Measurements from ENCODE around the gene DHRS2. TPM values are rescaled to one million over a fixed set of nuclear protein-coding genes. Genes with fewer than 3 reads are reported as not detected.

Gene DHRS2
- total and polyA plus RNA-seq, 2 of the 13 experiments (the other 11 are each of a cell fraction or from before 2014, with no cell fraction given), result 1,621 to 3,021 TPM

DNA sequence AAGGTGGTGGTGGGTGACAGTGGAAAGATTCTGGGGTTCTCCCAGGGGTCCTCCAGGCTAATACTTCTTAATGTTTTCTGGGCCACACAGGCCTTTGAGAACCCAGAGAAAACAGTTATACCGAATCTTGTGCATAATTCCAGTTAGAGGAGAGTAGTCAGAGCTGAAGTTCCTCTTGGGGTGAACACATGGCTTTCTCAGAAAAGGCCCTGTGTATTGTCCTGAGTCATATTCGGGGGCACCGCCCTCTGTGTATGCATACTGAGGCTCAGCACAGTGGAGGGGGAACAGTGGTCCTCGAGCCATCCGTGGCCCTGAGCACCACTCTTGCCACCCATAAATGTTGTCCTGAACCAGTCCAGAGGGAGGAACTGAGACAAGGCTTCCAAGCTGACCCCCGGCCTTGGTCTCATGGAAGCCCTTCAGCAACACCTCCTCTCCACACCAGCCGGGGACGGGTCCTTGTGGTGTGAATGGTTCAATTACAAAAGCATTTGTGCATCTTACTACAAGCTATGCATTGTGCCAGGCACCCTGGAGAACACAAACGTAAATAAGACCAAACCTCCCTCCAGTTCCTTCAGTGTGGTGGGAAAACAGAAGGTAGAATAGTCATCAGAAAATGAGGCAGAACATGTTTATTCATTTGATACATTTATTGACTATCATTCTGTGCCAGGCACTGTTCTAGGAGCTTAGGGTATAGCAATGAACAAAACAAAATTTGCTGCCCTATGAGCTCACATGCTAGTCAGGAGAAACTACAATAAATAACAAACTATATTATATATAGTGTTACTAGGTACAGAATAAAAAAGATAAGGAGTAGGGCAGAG lies 9.9 kb downstream of the DHRS2 start (continued):
- TF ChIP-seq ZNF782 (CRISPR knock-in tag; IDR thresholded peaks at IDR 0.05; ENCODE audit: borderline replicate concordance) (no peak), ZMYM3 (CRISPR knock-in tag; IDR thresholded peaks at IDR 0.05) (no peak), ETS1 (CRISPR knock-in tag; IDR thresholded peaks at IDR 0.05) (no peak), CHD4 (IDR thresholded peaks at IDR 0.05; ENCODE audit: borderline replicate concordance, low read length) (no peak), EHMT2 (IDR thresholded peaks at IDR 0.05; ENCODE audit: borderline replicate concordance, low read depth, low read length) (no peak), KAT2B (IDR thresholded peaks at IDR 0.05; ENCODE audit: borderline replicate concordance, low read depth, low read length) (no peak), JARID2 (CRISPR knock-in tag; IDR thresholded peaks at IDR 0.05; ENCODE audit: insufficient replicate concordance) (no peak), LCORL (IDR thresholded peaks at IDR 0.05) (no peak), LCORL (CRISPR knock-in tag; IDR thresholded peaks at IDR 0.05) (peak; percentile 56; the same call in 1 of the 2 replicates), ATM (IDR thresholded peaks at IDR 0.05; ENCODE audit: borderline replicate concordance) (no peak), NPAS2 (CRISPR knock-in tag; IDR thresholded peaks at IDR 0.05; ENCODE audit: borderline replicate concordance) (no peak), JUND (CRISPR knock-in tag; IDR thresholded peaks at IDR 0.05) (no peak), E2F1 (CRISPR knock-in tag; IDR thresholded peaks at IDR 0.05) (no peak), KDM2A (CRISPR knock-in tag; IDR thresholded peaks at IDR 0.05; ENCODE audit: borderline replicate concordance, low read depth) (no peak), ZNF234 (CRISPR knock-in tag; conservative IDR thresholded peaks at IDR 0.05) (no peak), GATA4 (IDR thresholded peaks at IDR 0.05; ENCODE audit: borderline replicate concordance, low read depth) (peak; percentile 31; the same call in 1 of the 2 replicates), RFXAP (CRISPR knock-in tag; IDR thresholded peaks at IDR 0.05; ENCODE audit: borderline replicate concordance) (no peak), ZNF232 (CRISPR knock-in tag; IDR thresholded peaks at IDR 0.05; ENCODE audit: borderline replicate concordance) (no peak), XRCC5 (optimal IDR thresholded peaks at IDR 0.05; ENCODE audit: low read length) (peak; percentile 62), FIP1L1 (IDR thresholded peaks at IDR 0.05; ENCODE audit: borderline replicate concordance, insufficient read depth, low read depth, low read length) (no peak; the same call in 1 of the 2 replicates), ZNF777 (CRISPR knock-in tag; IDR thresholded peaks at IDR 0.05) (peak; percentile 6; the same call in 1 of the 2 replicates), KAT8 (CRISPR knock-in tag; IDR thresholded peaks at IDR 0.05) (no peak; the same call in 1 of the 2 replicates), MEIS1 (CRISPR knock-in tag; IDR thresholded peaks at IDR 0.05; ENCODE audit: borderline replicate concordance) (no peak), ZNF790 (CRISPR knock-in tag; IDR thresholded peaks at IDR 0.05; ENCODE audit: borderline replicate concordance) (no peak), GPBP1L1 (CRISPR knock-in tag; IDR thresholded peaks at IDR 0.05) (no peak)

All from HepG2 (cell line).